B cell (primary cell): ENCODE results near the gene PAPSS1. TPM values are rescaled to one million over a fixed set of nuclear protein-coding genes. Genes with fewer than 3 reads are reported as not detected.

Experiments
- ATAC-seq: fragments of 200-7000 bp; cut with Tn5 transposase; one replicate; pipeline ENCODE4 v1.10.0; 2021; ENCODE audit warnings: low read depth, mild to moderate bottlenecking, moderate number of reproducible peaks, moderate library complexity
- CTCF ChIA-PET: fragments of 350-600 bp; sonication (Branson Sonifier 250); formaldehyde crosslinking; loops from one replicate; lab custom pipeline; 2021; ENCODE audit warnings: antibody characterized with exemption, inconsistent platforms; lab: Charles Lee
- POLR2A ChIA-PET: fragments of 350-600 bp; sonication (Branson Sonifier 250); formaldehyde crosslinking; loops from one replicate; lab custom pipeline; 2021; ENCODE audit warnings: antibody characterized with exemption; lab: Charles Lee
- DNase-seq: peaks from one replicate; pipeline ENCODE4 v3.0.0; 2013
- H2AFZ ChIP-seq: 2 replicates; pipeline ENCODE4 v1.6.1; 2012; ENCODE audit warnings: mild to moderate bottlenecking, low read depth, low read length; ENCODE audit not compliant: insufficient read depth, poor library complexity, severe bottlenecking
- H3K27ac ChIP-seq, 2 donors: 1 replicate in 1 of 2; 2 replicates in 1 of 2; pipeline ENCODE4 v1.5.1; 2012 to 2013; ENCODE audit warnings: low read length in 2 of 2, mild to moderate bottlenecking in 2 of 2, moderate library complexity in 1 of 2
- H3K27me3 ChIP-seq, 4 experiments: fragments of 200-600 bp in 1 of 4; sonication (generic) in 1 of 4; replicated peaks in 1 of 4; 1 replicate in 2 of 4; 2 replicates in 2 of 4; pipeline versions ENCODE4 v1.6.1 to v1.7.0; 2013 to 2016; ENCODE audit warnings: low read length in 3 of 4, mild to moderate bottlenecking in 2 of 4, mixed read lengths in 1 of 4, moderate library complexity in 1 of 4; ENCODE audit not compliant: insufficient read depth in 4 of 4, control insufficient read depth in 3 of 4; ENCODE audit errors: control extremely low read depth in 1 of 4
- H3K36me3 ChIP-seq, 2 experiments: replicated peaks in 1 of 2; 1 replicate in 1 of 2; 2 replicates in 1 of 2; pipeline versions ENCODE4 v1.6.1 to v1.7.1; 2013; ENCODE audit warnings: low read length in 1 of 2; ENCODE audit not compliant: insufficient read depth in 2 of 2, control insufficient read depth in 1 of 2; ENCODE audit errors: control extremely low read depth in 1 of 2, extremely low read depth in 1 of 2
- H3K4me1 ChIP-seq, 2 donors: fragments of 200-600 bp in 1 of 2; sonication (generic) in 1 of 2; 1 replicate in 1 of 2; 2 replicates in 1 of 2; pipeline versions ENCODE4 v1.5.1 to v1.6.1; 2013 to 2017; ENCODE audit warnings: low read length in 2 of 2; ENCODE audit not compliant: control insufficient read depth in 2 of 2, insufficient read depth in 2 of 2
- H3K4me2 ChIP-seq: replicated peaks from 2 replicates; pipeline ENCODE3; 2012; ENCODE audit warnings: mild to moderate bottlenecking, low read depth, low read length; ENCODE audit not compliant: poor library complexity, severe bottlenecking
- H3K4me3 ChIP-seq, 5 experiments: fragments of 200-600 bp in 1 of 5; sonication (generic) in 1 of 5; 1 replicate in 3 of 5; 2 replicates in 2 of 5; pipeline versions ENCODE4 v1.5.1 to v1.7.0; 2011 to 2016; ENCODE audit warnings: low read length in 4 of 5, mild to moderate bottlenecking in 4 of 5, low read depth in 2 of 5, control low read depth in 1 of 5, moderate library complexity in 1 of 5; ENCODE audit not compliant: insufficient read depth in 1 of 5; ENCODE audit errors: control extremely low read depth in 1 of 5, extremely low read depth in 1 of 5
- H3K79me2 ChIP-seq: fragments of 200-600 bp; sonication (generic); one replicate; pipeline ENCODE4 v1.6.0; 2016; ENCODE audit warnings: low read length; ENCODE audit not compliant: control insufficient read depth, insufficient read depth
- H3K9ac ChIP-seq: fragments of 200-600 bp; sonication (generic); 2 replicates; pipeline ENCODE4 v1.6.1; 2017; ENCODE audit warnings: mild to moderate bottlenecking, low read length, moderate library complexity
- H3K9me3 ChIP-seq, 3 donors: one replicate each; pipeline versions ENCODE4 v1.6.1 to v1.7.1; 2013; ENCODE audit warnings: low read length in 2 of 3; ENCODE audit not compliant: control insufficient read depth in 2 of 3, insufficient read depth in 1 of 3; ENCODE audit errors: control extremely low read depth in 1 of 3
- H4K20me1 ChIP-seq: 2 replicates; pipeline ENCODE4 v1.6.0; 2012; ENCODE audit warnings: mild to moderate bottlenecking, low read length; ENCODE audit not compliant: insufficient read depth, control insufficient read depth, poor library complexity, severe bottlenecking
- H3K27ac Mint-ChIP-seq: one replicate; pipeline ENCODE4 v1.8.0; 2021; ENCODE audit warnings: mixed read lengths
- H3K27me3 Mint-ChIP-seq: one replicate; pipeline ENCODE4 v1.8.0; 2021; ENCODE audit warnings: mixed read lengths
- H3K4me1 Mint-ChIP-seq: one replicate; pipeline ENCODE4 v1.8.0; 2021; ENCODE audit warnings: mixed read lengths
- H3K4me3 Mint-ChIP-seq: one replicate; pipeline ENCODE4 v1.8.0; 2021; ENCODE audit warnings: mixed read lengths
- H3K9me3 Mint-ChIP-seq: one replicate; pipeline ENCODE4 v1.8.0; 2022; ENCODE audit warnings: mixed read lengths; ENCODE audit not compliant: insufficient read depth
- CTCF ChIP-seq: fragments of 200-600 bp; IDR thresholded peaks from one replicate; pipeline ENCODE4 v1.8.0; 2022; ENCODE audit warnings: antibody characterized with exemption, mild to moderate bottlenecking
- EZH2 ChIP-seq: IDR thresholded peaks from 2 replicates; pipeline ENCODE4 v1.6.1; 2012; ENCODE audit warnings: borderline replicate concordance, low read depth, mild to moderate bottlenecking, moderate library complexity, low read length; ENCODE audit not compliant: insufficient read depth, poor library complexity, severe bottlenecking
- WGBS: methylation state at CpG from one replicate; pipeline ENCODE4 v1.1.5; 2013; ENCODE audit warnings: missing lambda C conversion rate; ENCODE audit not compliant: insufficient coverage; 5-methylcytosine and 5-hydroxymethylcytosine counted together
- intact Hi-C: fragments of 100-400 bp; cut with micrococcal nuclease; formaldehyde crosslinking; loops from one replicate; pipeline ENCODE4 v1.10.0; 2022
- polyA plus RNA-seq: library from polyadenylated mRNA; depleted of rRNA; stranded (reverse); fragments of >200 nt; gene quantifications from 2 replicates; pipeline ENCODE4 v1.2.3, GENCODE V29; 2012
- total RNA-seq, 2 donors: library from RNA; stranded (reverse); fragments of 120-200 nt in 1 of 2; gene quantifications; 1 replicate in 1 of 2; 2 replicates in 1 of 2; pipeline versions ENCODE4 v1.2.3 to v1.2.4, GENCODE V29; 2013 to 2022

The PAPSS1 gene
- total and polyA plus RNA-seq, 2 donors (not counting 1 experiment from before 2014, with no cell fraction given), result 21.4 to 33.9 TPM

- ChIA-PET POLR2A (no interaction called here), CTCF (no interaction called here)
- H3K27ac ChIP-seq, result no peak overlapping the region
- peaks cover 38% of the 10 kb centered on the region for H3K27me3 Mint-ChIP-seq
- no peaks in the 10 kb centered on the region for H4K20me1 ChIP-seq
- peaks cover 0 to 18% (median 5%) of the 10 kb centered on the region in 4 experiments for H3K27me3 ChIP-seq
- no peak overlapping the region for H3K4me3 Mint-ChIP-seq
- peaks cover 0 to 6% (median 0%) of the 10 kb centered on the region in 3 donors for H3K9me3 ChIP-seq
- TF ChIP-seq CTCF, result no peak
- no peak for TF ChIP-seq EZH2
- no peak overlapping the region for H3K4me2 ChIP-seq
- H3K9ac ChIP-seq, result no peak overlapping the region
- no peaks in the 10 kb centered on the region for H3K36me3 ChIP-seq
- no peak overlapping the region for H3K27ac Mint-ChIP-seq
- no peak for DNase-seq
- H3K4me1 ChIP-seq, result peaks cover 0 to 7% of the 10 kb centered on the region in 2 donors
- H3K4me1 Mint-ChIP-seq, result peaks cover 10% of the 10 kb centered on the region
- no peaks in the 10 kb centered on the region for H3K9me3 Mint-ChIP-seq
- no CpG with 5 or more reads among the region's 2 CpGs for WGBS
- no peak overlapping the region for H2AFZ ChIP-seq
- no peak overlapping the region for H3K4me3 ChIP-seq
- intact Hi-C loops, result no loop called here
- ATAC-seq, result no peak
- no peaks in the 10 kb centered on the region for H3K79me2 ChIP-seq
Measured at GRCh38 chr4:107751670-107752069, 31.6 kb upstream of the PAPSS1 start.

GRCh38 chr4:107747748-107748486 lies 27.9 kb upstream of the PAPSS1 start:
- Histone ChIP-seq H3K4me2 (no peak overlapping the region), H4K20me1 (no peaks in the 10 kb centered on the region), H3K36me3 (no peaks in the 10 kb centered on the region), H2AFZ (no peak overlapping the region), H3K79me2 (no peaks in the 10 kb centered on the region), H3K4me3 (no peak overlapping the region), H3K9me3 (no peaks in the 10 kb centered on the region), H3K27me3 (peaks cover 0 to 26% (median 7%) of the 10 kb centered on the region in 4 experiments), H3K27ac (no peak overlapping the region), H3K4me1 (no peaks in the 10 kb centered on the region), H3K9ac (no peak overlapping the region)
- POLR2A ChIA-PET, result no interaction called here
- Mint-ChIP-seq H3K9me3 (no peaks in the 10 kb centered on the region), H3K4me3 (no peak overlapping the region), H3K4me1 (no peaks in the 10 kb centered on the region), H3K27me3 (peaks cover 38% of the 10 kb centered on the region), H3K27ac (no peak overlapping the region)
- DNase-seq (no peak), ATAC-seq (no peak)
- no CpG with 5 or more reads among the region's 5 CpGs for WGBS
- CTCF ChIA-PET, result interaction anchor here (1.2 to 3.3 kb wide), 3 partner anchors 10 to 160 kb away, joined by 3 to 19 read pairs (median 5); no protein-coding TSS in a partner anchor
- intact Hi-C loops, result no loop called here
- TF ChIP-seq EZH2 (no peak), CTCF (no peak)
